Upper lobe of right lung (tissue), 1 donor: ENCODE data around the gene RIPK1. TPM values are rescaled to one million over a fixed set of nuclear protein-coding genes. Genes with fewer than 3 reads are reported as not detected.

Experiments used
- ATAC-seq: fragments of 200-7000 bp; cut with Tn5 transposase; one replicate; pipeline ENCODE4 v1.9.1; 2020; ENCODE audit warnings: mild to moderate bottlenecking, moderate library complexity
- DNase-seq: peaks from one replicate; pipeline ENCODE4 v3.0.0-alpha.2; 2020
- H3K27ac ChIP-seq: fragments of 200-600 bp; one replicate; pipeline ENCODE4 v1.8.0; 2022
- H3K27me3 ChIP-seq: fragments of 200-600 bp; one replicate; pipeline ENCODE4 v1.8.0; 2022; ENCODE audit warnings: mild to moderate bottlenecking
- H3K36me3 ChIP-seq: fragments of 200-600 bp; one replicate; pipeline ENCODE4 v1.8.0; 2022
- H3K4me1 ChIP-seq: fragments of 200-600 bp; one replicate; pipeline ENCODE4 v1.8.0; 2022
- H3K4me3 ChIP-seq: fragments of 200-600 bp; one replicate; pipeline ENCODE4 v1.8.0; 2022; ENCODE audit warnings: mild to moderate bottlenecking
- H3K9me3 ChIP-seq: fragments of 200-600 bp; one replicate; pipeline ENCODE4 v1.8.0; 2022
- intact Hi-C: fragments of 100-400 bp; cut with DNase I; formaldehyde crosslinking; loops from one replicate; pipeline ENCODE4 v1.11.0; 2022
- total RNA-seq: library from RNA; stranded (reverse); fragmentation: NEBNext Ultra II Directional; extraction: Animal tissue kit (Norgen Biotek cat#: 25700); gene quantifications from one replicate; pipeline ENCODE4 v1.2.1, GENCODE V29; 2021
- TF ChIP-seq, protein P1 (sequence below): fragments of 200-600 bp; IDR thresholded peaks from one replicate; pipeline ENCODE4 v1.8.0; 2022; ENCODE audit warnings: antibody characterized with exemption
- donor health status: DM: no; HTN: yes; CAD: no; lungs with severe emphysema.

Gene RIPK1
- total RNA-seq, 1 donor from 2014 or later = 24.4 TPM

DNA sequence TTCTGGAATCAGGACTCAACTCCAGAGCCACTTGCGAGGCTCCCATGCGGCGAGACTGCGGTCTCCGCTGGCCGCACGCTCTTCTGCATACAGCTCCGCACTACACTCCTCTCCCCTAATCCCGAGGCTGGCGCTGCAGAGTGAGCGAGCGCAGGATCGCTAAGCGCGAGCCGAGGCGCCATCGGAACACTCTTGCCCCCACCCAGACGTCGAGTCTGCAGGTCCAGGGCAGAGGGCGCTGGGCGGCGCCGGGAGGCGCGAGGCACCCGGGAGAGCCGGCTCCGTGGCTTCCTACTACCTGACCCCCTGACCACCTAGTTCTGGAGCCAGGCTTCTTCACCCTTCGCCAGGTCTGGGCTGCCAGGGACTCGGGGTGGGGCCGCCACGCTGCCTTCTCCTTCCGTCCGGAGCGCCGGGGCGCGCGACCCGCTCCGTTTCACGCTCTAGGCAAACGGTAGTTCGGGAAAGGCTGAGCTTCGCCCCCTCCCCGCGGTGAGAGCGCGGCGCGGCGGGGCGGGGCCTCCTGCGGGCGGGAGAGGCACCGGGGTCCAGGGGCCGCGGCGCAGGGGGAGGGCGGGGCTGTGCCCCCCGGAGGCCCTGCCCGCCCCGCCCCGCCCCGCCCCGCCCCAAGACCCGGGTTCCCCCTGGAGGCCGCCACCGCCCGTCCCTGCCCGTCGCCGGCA lies 94.4 kb downstream of the RIPK1 start:
- Histone ChIP-seq H3K4me3 (peak overlapping the region; percentile 70), H3K9me3 (no peaks in the 10 kb centered on the region), H3K36me3 (no peaks in the 10 kb centered on the region), H3K27me3 (no peaks in the 10 kb centered on the region), H3K4me1 (peaks cover 14% of the 10 kb centered on the region), H3K27ac (peak overlapping the region; percentile 86)
- intact Hi-C loops = no loop called here
- peak; percentile 88 for DNase-seq
- ATAC-seq = peak; percentile 89
- TF ChIP-seq, protein P1, sequence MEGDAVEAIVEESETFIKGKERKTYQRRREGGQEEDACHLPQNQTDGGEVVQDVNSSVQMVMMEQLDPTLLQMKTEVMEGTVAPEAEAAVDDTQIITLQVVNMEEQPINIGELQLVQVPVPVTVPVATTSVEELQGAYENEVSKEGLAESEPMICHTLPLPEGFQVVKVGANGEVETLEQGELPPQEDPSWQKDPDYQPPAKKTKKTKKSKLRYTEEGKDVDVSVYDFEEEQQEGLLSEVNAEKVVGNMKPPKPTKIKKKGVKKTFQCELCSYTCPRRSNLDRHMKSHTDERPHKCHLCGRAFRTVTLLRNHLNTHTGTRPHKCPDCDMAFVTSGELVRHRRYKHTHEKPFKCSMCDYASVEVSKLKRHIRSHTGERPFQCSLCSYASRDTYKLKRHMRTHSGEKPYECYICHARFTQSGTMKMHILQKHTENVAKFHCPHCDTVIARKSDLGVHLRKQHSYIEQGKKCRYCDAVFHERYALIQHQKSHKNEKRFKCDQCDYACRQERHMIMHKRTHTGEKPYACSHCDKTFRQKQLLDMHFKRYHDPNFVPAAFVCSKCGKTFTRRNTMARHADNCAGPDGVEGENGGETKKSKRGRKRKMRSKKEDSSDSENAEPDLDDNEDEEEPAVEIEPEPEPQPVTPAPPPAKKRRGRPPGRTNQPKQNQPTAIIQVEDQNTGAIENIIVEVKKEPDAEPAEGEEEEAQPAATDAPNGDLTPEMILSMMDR = no peak

DNA sequence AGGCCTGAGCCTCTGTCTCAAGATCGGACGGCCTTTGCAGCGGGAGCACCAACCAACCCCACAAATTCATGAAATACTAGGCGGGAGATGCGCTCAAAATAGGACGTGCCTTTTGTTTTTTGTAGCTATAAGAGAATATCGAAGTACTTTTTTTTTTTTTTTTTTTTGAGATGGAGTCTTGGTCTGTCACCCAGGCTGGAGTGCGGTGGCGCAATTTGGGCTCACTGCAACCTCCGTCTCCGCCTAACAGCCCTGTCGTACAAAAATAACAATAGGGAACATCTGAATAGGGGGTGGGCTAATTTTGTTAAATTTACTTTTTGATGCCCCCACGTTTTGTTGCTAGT lies 94.9 kb downstream of the RIPK1 start:
- H3K4me3 ChIP-seq = peak overlapping the region; percentile 70
- ATAC-seq = no peak
- no peaks in the 10 kb centered on the region for H3K27me3 ChIP-seq
- intact Hi-C loops = no loop called here
- TF ChIP-seq, protein P1 = no peak
- no peak for DNase-seq
- no peaks in the 10 kb centered on the region for H3K9me3 ChIP-seq
- H3K27ac ChIP-seq = peak overlapping the region; percentile 86
- no peaks in the 10 kb centered on the region for H3K36me3 ChIP-seq
- H3K4me1 ChIP-seq = peaks cover 14% of the 10 kb centered on the region

DNA sequence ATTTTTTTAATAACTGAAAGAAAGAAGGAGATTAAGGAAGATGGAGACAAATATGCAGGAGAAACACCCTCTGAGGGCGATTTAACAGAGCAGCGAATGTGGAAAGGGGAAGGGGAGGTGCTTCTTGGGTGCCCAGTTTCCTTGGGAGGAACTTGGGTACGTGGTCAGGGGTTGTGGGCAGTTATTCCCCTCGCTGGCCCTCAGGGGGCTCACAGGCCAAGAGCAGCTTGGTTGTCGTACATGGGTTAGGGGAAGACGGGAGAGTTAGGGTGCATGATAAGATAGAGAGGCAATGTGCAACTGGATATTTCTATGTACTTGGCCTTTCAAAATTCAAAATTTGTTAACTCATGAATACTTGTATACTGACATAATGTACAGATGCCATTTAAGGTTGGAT lies 96.1 kb downstream of the RIPK1 start:
- no peak overlapping the region for H3K27ac ChIP-seq
- ATAC-seq (no peak), DNase-seq (no peak)
- H3K4me3 ChIP-seq = no peak overlapping the region
- no peaks in the 10 kb centered on the region for H3K9me3 ChIP-seq
- H3K4me1 ChIP-seq = peaks cover 11% of the 10 kb centered on the region
- intact Hi-C loops = no loop called here
- no peaks in the 10 kb centered on the region for H3K36me3 ChIP-seq
- no peaks in the 10 kb centered on the region for H3K27me3 ChIP-seq
- TF ChIP-seq, protein P1 = no peak

Other genes starting within 250 kb of the RIPK1 start
- gene SERPINB1, start 226.6 kb upstream of the RIPK1 start, total RNA-seq = 101 TPM
- 12.4 TPM for gene SERPINB9, start 165.2 kb upstream of the RIPK1 start, total RNA-seq
- gene SERPINB6, start 96.9 kb upstream of the RIPK1 start, total RNA-seq = 157 TPM
- gene NQO2, start 68.6 kb upstream of the RIPK1 start, total RNA-seq = 20.6 TPM
- 7.6 TPM for gene BPHL, start 50.2 kb downstream of the RIPK1 start, total RNA-seq
- gene TUBB2A, start 89.0 kb downstream of the RIPK1 start, total RNA-seq = 15.4 TPM
- gene TUBB2B, start 159.2 kb downstream of the RIPK1 start, total RNA-seq = 0.46 TPM
- gene PSMG4, start 190.5 kb downstream of the RIPK1 start, total RNA-seq = 16.9 TPM